Measurements from ENCODE around the gene HIC1.

- TF ChIP-seq, protein P1, sequence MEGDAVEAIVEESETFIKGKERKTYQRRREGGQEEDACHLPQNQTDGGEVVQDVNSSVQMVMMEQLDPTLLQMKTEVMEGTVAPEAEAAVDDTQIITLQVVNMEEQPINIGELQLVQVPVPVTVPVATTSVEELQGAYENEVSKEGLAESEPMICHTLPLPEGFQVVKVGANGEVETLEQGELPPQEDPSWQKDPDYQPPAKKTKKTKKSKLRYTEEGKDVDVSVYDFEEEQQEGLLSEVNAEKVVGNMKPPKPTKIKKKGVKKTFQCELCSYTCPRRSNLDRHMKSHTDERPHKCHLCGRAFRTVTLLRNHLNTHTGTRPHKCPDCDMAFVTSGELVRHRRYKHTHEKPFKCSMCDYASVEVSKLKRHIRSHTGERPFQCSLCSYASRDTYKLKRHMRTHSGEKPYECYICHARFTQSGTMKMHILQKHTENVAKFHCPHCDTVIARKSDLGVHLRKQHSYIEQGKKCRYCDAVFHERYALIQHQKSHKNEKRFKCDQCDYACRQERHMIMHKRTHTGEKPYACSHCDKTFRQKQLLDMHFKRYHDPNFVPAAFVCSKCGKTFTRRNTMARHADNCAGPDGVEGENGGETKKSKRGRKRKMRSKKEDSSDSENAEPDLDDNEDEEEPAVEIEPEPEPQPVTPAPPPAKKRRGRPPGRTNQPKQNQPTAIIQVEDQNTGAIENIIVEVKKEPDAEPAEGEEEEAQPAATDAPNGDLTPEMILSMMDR (conservative IDR thresholded peaks at IDR 0.05): no peak
- TF ChIP-seq ZFX (IDR thresholded peaks at IDR 0.05): no peak
These were observed 20.6 kb downstream of the HIC1 start for GRCh38 chr17:2075336-2076086.
